Measurements from ENCODE around the gene LRFN2. TPM values are rescaled to one million over a fixed set of nuclear protein-coding genes. Genes with fewer than 3 reads are reported as not detected.

LRFN2 gene
- total and polyA plus RNA-seq, 2 of the 8 experiments (the other 6 are each of a cell fraction or from before 2014, with no cell fraction given), result 2.3 TPM

GRCh38 chr6:40355532-40355931, 231.6 kb downstream of the LRFN2 start (continued):
- TF ChIP-seq, protein P1, sequence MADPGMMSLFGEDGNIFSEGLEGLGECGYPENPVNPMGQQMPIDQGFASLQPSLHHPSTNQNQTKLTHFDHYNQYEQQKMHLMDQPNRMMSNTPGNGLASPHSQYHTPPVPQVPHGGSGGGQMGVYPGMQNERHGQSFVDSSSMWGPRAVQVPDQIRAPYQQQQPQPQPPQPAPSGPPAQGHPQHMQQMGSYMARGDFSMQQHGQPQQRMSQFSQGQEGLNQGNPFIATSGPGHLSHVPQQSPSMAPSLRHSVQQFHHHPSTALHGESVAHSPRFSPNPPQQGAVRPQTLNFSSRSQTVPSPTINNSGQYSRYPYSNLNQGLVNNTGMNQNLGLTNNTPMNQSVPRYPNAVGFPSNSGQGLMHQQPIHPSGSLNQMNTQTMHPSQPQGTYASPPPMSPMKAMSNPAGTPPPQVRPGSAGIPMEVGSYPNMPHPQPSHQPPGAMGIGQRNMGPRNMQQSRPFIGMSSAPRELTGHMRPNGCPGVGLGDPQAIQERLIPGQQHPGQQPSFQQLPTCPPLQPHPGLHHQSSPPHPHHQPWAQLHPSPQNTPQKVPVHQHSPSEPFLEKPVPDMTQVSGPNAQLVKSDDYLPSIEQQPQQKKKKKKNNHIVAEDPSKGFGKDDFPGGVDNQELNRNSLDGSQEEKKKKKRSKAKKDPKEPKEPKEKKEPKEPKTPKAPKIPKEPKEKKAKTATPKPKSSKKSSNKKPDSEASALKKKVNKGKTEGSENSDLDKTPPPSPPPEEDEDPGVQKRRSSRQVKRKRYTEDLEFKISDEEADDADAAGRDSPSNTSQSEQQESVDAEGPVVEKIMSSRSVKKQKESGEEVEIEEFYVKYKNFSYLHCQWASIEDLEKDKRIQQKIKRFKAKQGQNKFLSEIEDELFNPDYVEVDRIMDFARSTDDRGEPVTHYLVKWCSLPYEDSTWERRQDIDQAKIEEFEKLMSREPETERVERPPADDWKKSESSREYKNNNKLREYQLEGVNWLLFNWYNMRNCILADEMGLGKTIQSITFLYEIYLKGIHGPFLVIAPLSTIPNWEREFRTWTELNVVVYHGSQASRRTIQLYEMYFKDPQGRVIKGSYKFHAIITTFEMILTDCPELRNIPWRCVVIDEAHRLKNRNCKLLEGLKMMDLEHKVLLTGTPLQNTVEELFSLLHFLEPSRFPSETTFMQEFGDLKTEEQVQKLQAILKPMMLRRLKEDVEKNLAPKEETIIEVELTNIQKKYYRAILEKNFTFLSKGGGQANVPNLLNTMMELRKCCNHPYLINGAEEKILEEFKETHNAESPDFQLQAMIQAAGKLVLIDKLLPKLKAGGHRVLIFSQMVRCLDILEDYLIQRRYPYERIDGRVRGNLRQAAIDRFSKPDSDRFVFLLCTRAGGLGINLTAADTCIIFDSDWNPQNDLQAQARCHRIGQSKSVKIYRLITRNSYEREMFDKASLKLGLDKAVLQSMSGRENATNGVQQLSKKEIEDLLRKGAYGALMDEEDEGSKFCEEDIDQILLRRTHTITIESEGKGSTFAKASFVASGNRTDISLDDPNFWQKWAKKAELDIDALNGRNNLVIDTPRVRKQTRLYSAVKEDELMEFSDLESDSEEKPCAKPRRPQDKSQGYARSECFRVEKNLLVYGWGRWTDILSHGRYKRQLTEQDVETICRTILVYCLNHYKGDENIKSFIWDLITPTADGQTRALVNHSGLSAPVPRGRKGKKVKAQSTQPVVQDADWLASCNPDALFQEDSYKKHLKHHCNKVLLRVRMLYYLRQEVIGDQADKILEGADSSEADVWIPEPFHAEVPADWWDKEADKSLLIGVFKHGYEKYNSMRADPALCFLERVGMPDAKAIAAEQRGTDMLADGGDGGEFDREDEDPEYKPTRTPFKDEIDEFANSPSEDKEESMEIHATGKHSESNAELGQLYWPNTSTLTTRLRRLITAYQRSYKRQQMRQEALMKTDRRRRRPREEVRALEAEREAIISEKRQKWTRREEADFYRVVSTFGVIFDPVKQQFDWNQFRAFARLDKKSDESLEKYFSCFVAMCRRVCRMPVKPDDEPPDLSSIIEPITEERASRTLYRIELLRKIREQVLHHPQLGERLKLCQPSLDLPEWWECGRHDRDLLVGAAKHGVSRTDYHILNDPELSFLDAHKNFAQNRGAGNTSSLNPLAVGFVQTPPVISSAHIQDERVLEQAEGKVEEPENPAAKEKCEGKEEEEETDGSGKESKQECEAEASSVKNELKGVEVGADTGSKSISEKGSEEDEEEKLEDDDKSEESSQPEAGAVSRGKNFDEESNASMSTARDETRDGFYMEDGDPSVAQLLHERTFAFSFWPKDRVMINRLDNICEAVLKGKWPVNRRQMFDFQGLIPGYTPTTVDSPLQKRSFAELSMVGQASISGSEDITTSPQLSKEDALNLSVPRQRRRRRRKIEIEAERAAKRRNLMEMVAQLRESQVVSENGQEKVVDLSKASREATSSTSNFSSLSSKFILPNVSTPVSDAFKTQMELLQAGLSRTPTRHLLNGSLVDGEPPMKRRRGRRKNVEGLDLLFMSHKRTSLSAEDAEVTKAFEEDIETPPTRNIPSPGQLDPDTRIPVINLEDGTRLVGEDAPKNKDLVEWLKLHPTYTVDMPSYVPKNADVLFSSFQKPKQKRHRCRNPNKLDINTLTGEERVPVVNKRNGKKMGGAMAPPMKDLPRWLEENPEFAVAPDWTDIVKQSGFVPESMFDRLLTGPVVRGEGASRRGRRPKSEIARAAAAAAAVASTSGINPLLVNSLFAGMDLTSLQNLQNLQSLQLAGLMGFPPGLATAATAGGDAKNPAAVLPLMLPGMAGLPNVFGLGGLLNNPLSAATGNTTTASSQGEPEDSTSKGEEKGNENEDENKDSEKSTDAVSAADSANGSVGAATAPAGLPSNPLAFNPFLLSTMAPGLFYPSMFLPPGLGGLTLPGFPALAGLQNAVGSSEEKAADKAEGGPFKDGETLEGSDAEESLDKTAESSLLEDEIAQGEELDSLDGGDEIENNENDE (IDR thresholded peaks at IDR 0.05; ENCODE audit: insufficient replicate concordance, low read length), result no peak
- no peak for TF ChIP-seq YY1 (IDR thresholded peaks at IDR 0.05; ENCODE audit: low read depth, low read length)
- no peak for TF ChIP-seq HDAC6 (IDR thresholded peaks at IDR 0.05; ENCODE audit: low read depth, low read length)
- TF ChIP-seq MAFK (IDR thresholded peaks at IDR 0.05; ENCODE audit: low read depth, low read length), result no peak

Measured in H1 (cell line).